RWPE1 (cell line): ENCODE results near the gene LRMDA.

ENCODE experiments used
- CTCF ChIA-PET: fragments of 350-600 bp; sonication (Branson Sonifier 250); formaldehyde crosslinking; extraction: SDS; loops from one replicate; lab custom pipeline; 2021; lab: Yijun Ruan, JAX
- POLR2A ChIA-PET: fragments of 400-600 bp; formaldehyde crosslinking; extraction: SDS; loops from one replicate; lab custom pipeline; 2020; ENCODE audit warnings: antibody characterized with exemption; ENCODE audit not compliant: low non-redundant PET; lab: Yijun Ruan, JAX
- DNase-seq: peaks from one replicate; pipeline ENCODE4 v3.0.0; 2012; ENCODE audit warnings: low spot score
- H3K27ac ChIP-seq: fragments of 450-650 bp; 2 replicates; pipeline ENCODE4 v1.5.1; 2017
- CTCF ChIP-seq: fragments of 450-650 bp; conservative IDR thresholded peaks from 2 replicates; pipeline ENCODE4 v1.5.1; 2017; ENCODE audit warnings: low read depth, mild to moderate bottlenecking

The LRMDA gene

GRCh38 chr10:76357726-76358415, 926.4 kb downstream of the LRMDA start:
- CTCF ChIA-PET: interaction anchor here (0.6 kb wide), 1 partner anchor 28 kb away, joined by 3 read pairs; no protein-coding TSS in a partner anchor
- POLR2A ChIA-PET: no interaction called here
- H3K27ac ChIP-seq: no peak overlapping the region
- DNase-seq: no peak
- no peak for TF ChIP-seq CTCF

GRCh38 chr10:76358743-76359395, 927.4 kb downstream of the LRMDA start:
- ChIA-PET POLR2A (no interaction called here), CTCF (interaction anchor here (0.6 kb wide), 1 partner anchor 372 kb away, joined by 4 read pairs; no protein-coding TSS in a partner anchor)
- DNase-seq: no peak
- no peak overlapping the region for H3K27ac ChIP-seq
- TF ChIP-seq CTCF: no peak

GRCh38 chr10:76375761-76376160, 944.3 kb downstream of the LRMDA start:
- no peak for TF ChIP-seq CTCF
- H3K27ac ChIP-seq: no peak overlapping the region
- CTCF ChIA-PET: no interaction called here
- DNase-seq: no peak
- POLR2A ChIA-PET: no interaction called here

GRCh38 chr10:76382381-76382851, 951.0 kb downstream of the LRMDA start:
- POLR2A ChIA-PET: no interaction called here
- no peak for DNase-seq

GRCh38 chr10:76388321-76389023, 957.0 kb downstream of the LRMDA start:
- TF ChIP-seq CTCF: no peak
- no peak for DNase-seq
- H3K27ac ChIP-seq: no peak overlapping the region
- ChIA-PET POLR2A (no interaction called here), CTCF (no interaction called here)

More at GRCh38 chr10:76382381-76382851, 951.0 kb downstream of the LRMDA start:
- no peak overlapping the region for H3K27ac ChIP-seq
- CTCF ChIA-PET: no interaction called here
- TF ChIP-seq CTCF: no peak

- CTCF ChIA-PET: no interaction called here
- POLR2A ChIA-PET: no interaction called here
- no peak for TF ChIP-seq CTCF
- H3K27ac ChIP-seq: no peak overlapping the region
- DNase-seq: no peak
Observed at GRCh38 chr10:76393875-76394706, 962.7 kb downstream of the LRMDA start.
